Measurements from ENCODE around the gene NPHP4. TPM values are rescaled to one million over a fixed set of nuclear protein-coding genes. Genes with fewer than 3 reads are reported as not detected.

Gene NPHP4
- total RNA-seq, 1 donor: 8.0 TPM

- no peaks in the 10 kb centered on the region for H3K27me3 ChIP-seq (ENCODE audit: insufficient read depth, low read length)
- H3K9me3 ChIP-seq (ENCODE audit: low read depth, low read length): no peaks in the 10 kb centered on the region
- H3K4me2 ChIP-seq (ENCODE audit: insufficient read depth, low read length): no peak overlapping the region
- H4K20me1 ChIP-seq (ENCODE audit: insufficient read depth, low read length): peaks cover 2% of the 10 kb centered on the region
- DNase-seq (ENCODE audit: insufficient read length, low spot score, missing footprints): peak; percentile 93
- H2AFZ ChIP-seq (ENCODE audit: low read length): no peak overlapping the region
- TF ChIP-seq CTCF (IDR thresholded peaks at IDR 0.05; ENCODE audit: extremely low read depth, low read depth, low read length): no peak
- H3K4me1 ChIP-seq (ENCODE audit: insufficient read depth, low read length): no peaks in the 10 kb centered on the region
- H3K4me3 ChIP-seq (ENCODE audit: insufficient read depth, low read length): peak overlapping the region; percentile 22
- no peak overlapping the region for H3K27ac ChIP-seq (ENCODE audit: low read depth, low read length)
- H3K36me3 ChIP-seq (ENCODE audit: insufficient read depth, low read length): no peaks in the 10 kb centered on the region
- H3K79me2 ChIP-seq (ENCODE audit: insufficient read depth, low read length): no peaks in the 10 kb centered on the region
These were observed 15.3 kb upstream of the NPHP4 start for GRCh38 chr1:6007318-6008083.

GRCh38 chr1:6006882-6007281, 14.7 kb upstream of the NPHP4 start:
- H3K4me3 ChIP-seq (ENCODE audit: insufficient read depth, low read length): no peak overlapping the region
- H2AFZ ChIP-seq (ENCODE audit: low read length): no peak overlapping the region
- no peak overlapping the region for H3K4me2 ChIP-seq (ENCODE audit: insufficient read depth, low read length)
- no peaks in the 10 kb centered on the region for H3K79me2 ChIP-seq (ENCODE audit: insufficient read depth, low read length)
- no peaks in the 10 kb centered on the region for H3K36me3 ChIP-seq (ENCODE audit: insufficient read depth, low read length)
- DNase-seq (ENCODE audit: insufficient read length, low spot score, missing footprints): peak; percentile 85
- TF ChIP-seq CTCF (IDR thresholded peaks at IDR 0.05; ENCODE audit: extremely low read depth, low read depth, low read length): no peak
- no peaks in the 10 kb centered on the region for H3K4me1 ChIP-seq (ENCODE audit: insufficient read depth, low read length)
- H3K9me3 ChIP-seq (ENCODE audit: low read depth, low read length): no peaks in the 10 kb centered on the region
- H4K20me1 ChIP-seq (ENCODE audit: insufficient read depth, low read length): peaks cover 6% of the 10 kb centered on the region
- no peaks in the 10 kb centered on the region for H3K27me3 ChIP-seq (ENCODE audit: insufficient read depth, low read length)
- H3K27ac ChIP-seq (ENCODE audit: low read depth, low read length): no peak overlapping the region

- Histone ChIP-seq H3K27ac (ENCODE audit: low read depth, low read length) (no peak overlapping the region), H3K79me2 (ENCODE audit: insufficient read depth, low read length) (no peaks in the 10 kb centered on the region), H3K4me1 (ENCODE audit: insufficient read depth, low read length) (no peaks in the 10 kb centered on the region), H3K36me3 (ENCODE audit: insufficient read depth, low read length) (no peaks in the 10 kb centered on the region), H3K27me3 (ENCODE audit: insufficient read depth, low read length) (no peaks in the 10 kb centered on the region), H3K4me2 (ENCODE audit: insufficient read depth, low read length) (no peak overlapping the region), H3K4me3 (ENCODE audit: insufficient read depth, low read length) (no peak overlapping the region), H2AFZ (ENCODE audit: low read length) (no peak overlapping the region), H3K9me3 (ENCODE audit: low read depth, low read length) (no peaks in the 10 kb centered on the region), H4K20me1 (ENCODE audit: insufficient read depth, low read length) (peaks cover 7% of the 10 kb centered on the region)
- DNase-seq (ENCODE audit: insufficient read length, low spot score, missing footprints): peak; percentile 90
- TF ChIP-seq CTCF (IDR thresholded peaks at IDR 0.05; ENCODE audit: extremely low read depth, low read depth, low read length): no peak
These were observed 13.2 kb upstream of the NPHP4 start for GRCh38 chr1:6005276-6005917.

- Histone ChIP-seq H3K27me3 (ENCODE audit: insufficient read depth, low read length) (no peaks in the 10 kb centered on the region), H4K20me1 (ENCODE audit: insufficient read depth, low read length) (peaks cover 10% of the 10 kb centered on the region), H3K4me3 (ENCODE audit: insufficient read depth, low read length) (no peak overlapping the region), H3K36me3 (ENCODE audit: insufficient read depth, low read length) (no peaks in the 10 kb centered on the region), H3K79me2 (ENCODE audit: insufficient read depth, low read length) (no peaks in the 10 kb centered on the region), H3K9me3 (ENCODE audit: low read depth, low read length) (no peaks in the 10 kb centered on the region), H2AFZ (ENCODE audit: low read length) (no peak overlapping the region), H3K27ac (ENCODE audit: low read depth, low read length) (no peak overlapping the region), H3K4me1 (ENCODE audit: insufficient read depth, low read length) (no peaks in the 10 kb centered on the region), H3K4me2 (ENCODE audit: insufficient read depth, low read length) (no peak overlapping the region)
- DNase-seq (ENCODE audit: insufficient read length, low spot score, missing footprints): peak; percentile 87
- no peak for TF ChIP-seq CTCF (IDR thresholded peaks at IDR 0.05; ENCODE audit: extremely low read depth, low read depth, low read length)
These were observed 12.3 kb upstream of the NPHP4 start for GRCh38 chr1:6004412-6005123.
